WI38 (cell line): ENCODE data around the gene SKI.

Experiments used
- H3K4me3 ChIP-seq: 2 replicates; pipeline ENCODE4 v1.5.1; 2011; ENCODE audit warnings: low read depth, mild to moderate bottlenecking, control low read depth, low read length
- CTCF ChIP-seq: IDR thresholded peaks from 2 replicates; pipeline ENCODE4 v1.5.1; 2012; ENCODE audit warnings: low read depth, mild to moderate bottlenecking, control low read depth, low read length

SKI gene

GRCh38 chr1:2298685-2299084 is 70.6 kb downstream of the SKI start:
- H3K4me3 ChIP-seq, result no peak overlapping the region
- TF ChIP-seq CTCF, result no peak

GRCh38 chr1:2299131-2299627 is 71.1 kb downstream of the SKI start:
- H3K4me3 ChIP-seq, result no peak overlapping the region
- no peak for TF ChIP-seq CTCF

- no peak for TF ChIP-seq CTCF
Observed at GRCh38 chr1:2300004-2300771, 72.1 kb downstream of the SKI start.

GRCh38 chr1:2300851-2301606 is 72.9 kb downstream of the SKI start:
- no peak overlapping the region for H3K4me3 ChIP-seq
- TF ChIP-seq CTCF, result no peak

More at GRCh38 chr1:2300004-2300771, 72.1 kb downstream of the SKI start:
- no peak overlapping the region for H3K4me3 ChIP-seq

- no peak overlapping the region for H3K4me3 ChIP-seq
- TF ChIP-seq CTCF, result no peak
Observed at GRCh38 chr1:2301607-2302291, 73.6 kb downstream of the SKI start.

- no peak for TF ChIP-seq CTCF
- H3K4me3 ChIP-seq, result no peak overlapping the region
Observed at GRCh38 chr1:2302292-2302925, 74.3 kb downstream of the SKI start.
